GM21360 (cell line): Measurements from ENCODE around the gene HOXC12.

Experiments
- ATAC-seq: cut with Tn5 transposase; IDR thresholded peaks from one replicate; pipeline ENCODE4 v1.9.1; 2021; ENCODE audit warnings: mild to moderate bottlenecking, moderate library complexity; ENCODE audit not compliant: unreplicated experiment

The HOXC12 gene

DNA sequence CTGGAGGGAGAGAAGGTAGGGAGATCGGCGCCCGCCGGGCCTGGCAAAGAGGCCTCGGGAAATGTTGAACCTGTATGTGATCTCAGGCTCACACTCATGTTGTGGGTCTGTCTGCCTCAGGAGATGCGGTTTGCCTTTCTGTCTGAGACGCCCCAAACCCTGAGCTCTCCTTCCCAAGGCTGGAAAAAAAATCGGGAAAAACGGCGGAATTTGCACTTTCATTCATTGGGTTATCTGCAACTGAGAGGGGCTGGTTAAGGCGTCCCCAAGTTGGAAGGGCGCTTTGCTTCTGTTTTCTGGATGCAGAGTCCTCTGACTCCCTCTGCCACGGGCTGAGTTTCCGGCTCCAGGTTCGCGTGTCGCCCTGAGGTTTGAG is 40.3 kb downstream of the HOXC12 start:
- ATAC-seq, result no peak

DNA sequence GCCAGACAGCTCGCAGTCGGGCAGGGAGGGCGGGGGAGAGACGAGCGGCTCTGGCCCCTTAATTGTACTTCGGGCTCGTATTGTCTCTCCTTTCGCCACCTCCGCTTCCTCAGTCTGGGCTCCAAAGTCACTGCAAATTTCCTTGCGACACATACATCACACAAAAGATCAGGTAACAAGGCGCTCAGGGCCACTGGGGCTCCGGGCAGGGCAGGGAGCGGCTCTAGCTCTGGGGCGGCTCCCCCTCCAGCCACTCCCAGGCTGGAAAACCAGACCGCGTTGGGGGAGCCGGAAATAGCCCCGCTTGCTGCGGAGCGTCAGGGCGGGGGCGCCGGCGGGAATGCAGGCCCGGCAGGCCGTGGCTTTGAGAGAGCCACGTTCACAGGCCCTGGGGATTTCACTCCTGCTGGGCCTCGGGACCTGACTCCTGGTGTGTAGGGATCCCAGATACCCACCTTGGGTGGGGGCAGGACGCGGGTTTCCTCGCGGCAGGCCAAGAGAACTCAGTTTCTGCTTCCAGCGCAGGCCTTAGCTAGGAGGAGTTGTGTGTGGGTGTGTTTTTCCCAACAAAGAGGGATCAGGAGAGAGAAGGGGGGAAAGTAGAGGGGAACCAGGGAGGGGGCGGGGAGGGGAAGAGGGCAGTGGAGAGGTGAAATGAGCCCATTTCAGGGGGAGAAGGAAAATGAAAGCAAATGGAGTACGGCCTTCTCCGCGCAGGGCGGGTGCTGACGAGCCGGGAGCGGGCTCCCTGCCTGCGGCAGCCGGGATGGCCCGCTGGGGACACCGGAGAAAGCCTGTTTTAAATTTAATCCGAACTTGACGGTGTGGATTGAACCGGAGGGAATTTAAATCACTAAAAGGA is 40.9 kb downstream of the HOXC12 start:
- no peak for ATAC-seq

DNA sequence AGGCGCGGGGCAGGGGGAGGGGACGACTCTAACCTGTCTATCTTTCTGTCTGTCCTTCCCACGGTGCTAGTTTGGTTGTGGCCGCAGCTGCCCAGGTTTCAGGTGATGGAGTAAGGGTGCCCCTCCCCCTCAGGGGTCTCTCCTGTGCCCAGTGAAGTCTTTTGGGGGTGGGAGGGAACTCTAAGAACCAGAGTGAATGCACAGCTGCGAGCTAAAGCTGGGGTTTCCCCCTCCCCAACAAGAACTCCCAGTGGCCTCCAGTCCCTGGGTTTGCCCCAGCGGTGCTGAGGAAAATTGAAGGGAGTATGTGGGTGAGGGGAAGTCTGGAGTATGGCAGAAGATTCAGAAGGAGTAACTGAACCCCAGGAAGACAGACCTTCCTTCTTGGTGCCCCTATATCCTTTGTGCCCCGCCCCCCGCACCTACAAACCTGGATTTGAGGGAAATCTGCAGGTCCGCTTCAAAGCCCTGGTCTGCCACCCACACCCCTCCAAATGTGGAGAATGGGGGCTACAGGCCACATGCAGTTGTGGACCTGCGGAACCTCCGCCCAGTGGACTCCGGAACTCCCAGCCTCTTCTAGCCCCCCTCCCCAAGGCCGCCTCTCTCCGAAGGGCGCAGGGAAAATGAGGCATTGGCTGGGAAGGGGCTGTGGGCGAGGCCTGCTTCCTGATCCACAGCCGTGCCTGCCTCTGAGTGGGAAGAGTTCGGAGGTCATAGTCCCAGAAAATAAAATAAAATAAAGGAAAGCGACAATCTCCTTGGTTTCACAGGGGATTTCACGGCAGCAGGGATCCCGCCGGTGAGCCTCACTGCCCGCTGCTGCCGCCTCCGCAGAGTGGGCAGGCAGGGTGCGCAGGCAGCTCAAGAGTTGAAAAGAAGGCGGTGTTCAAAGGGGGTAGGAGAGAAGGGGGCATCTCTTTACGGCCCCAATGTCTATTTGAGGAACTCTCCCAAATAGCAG is 41.8 kb downstream of the HOXC12 start:
- no peak for ATAC-seq

DNA sequence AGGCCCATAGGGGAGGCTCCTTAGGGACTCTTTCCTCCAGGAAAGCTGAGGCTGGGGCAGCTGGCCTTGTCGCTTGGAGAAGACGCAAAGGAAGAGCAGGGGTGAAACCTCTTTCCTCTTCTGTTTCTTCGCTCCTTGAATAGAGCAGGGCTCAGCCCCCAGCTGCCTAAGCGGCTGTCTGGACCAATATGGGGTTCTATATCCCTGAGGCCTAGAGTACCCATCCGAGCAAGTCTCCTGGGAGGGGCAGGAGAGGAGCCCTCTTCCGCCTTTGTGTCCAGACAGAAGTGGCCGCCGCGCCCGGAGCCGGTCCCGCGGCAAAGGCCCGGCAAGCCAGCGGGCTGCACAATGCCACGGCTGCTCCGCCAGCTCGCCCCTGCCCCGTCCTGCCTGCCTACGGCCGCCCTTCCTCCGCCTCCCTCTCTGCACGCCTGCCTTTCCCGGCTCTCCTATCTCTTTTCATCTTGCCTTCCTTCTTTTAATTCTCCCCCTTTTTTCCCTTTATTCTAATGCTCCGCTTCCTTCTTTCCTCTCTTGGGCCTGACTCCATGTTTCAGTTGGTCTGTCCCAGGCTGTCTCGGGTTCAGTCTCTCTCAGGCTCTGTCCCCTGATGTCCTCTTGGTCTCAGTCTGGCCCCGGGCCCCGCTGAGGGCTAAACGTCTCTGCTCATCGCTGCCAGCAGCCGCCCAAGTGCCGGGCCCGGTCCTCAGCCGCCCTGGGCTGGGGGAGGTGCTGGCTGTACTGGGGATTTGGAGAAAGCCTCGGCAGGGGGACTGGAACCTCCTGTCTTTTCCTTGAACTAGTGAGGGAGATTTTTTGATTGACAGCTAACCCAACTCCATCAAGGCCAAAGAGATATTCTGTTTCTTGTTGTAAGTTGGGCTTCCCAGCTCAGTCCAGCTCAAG is 42.8 kb downstream of the HOXC12 start:
- no peak for ATAC-seq

DNA sequence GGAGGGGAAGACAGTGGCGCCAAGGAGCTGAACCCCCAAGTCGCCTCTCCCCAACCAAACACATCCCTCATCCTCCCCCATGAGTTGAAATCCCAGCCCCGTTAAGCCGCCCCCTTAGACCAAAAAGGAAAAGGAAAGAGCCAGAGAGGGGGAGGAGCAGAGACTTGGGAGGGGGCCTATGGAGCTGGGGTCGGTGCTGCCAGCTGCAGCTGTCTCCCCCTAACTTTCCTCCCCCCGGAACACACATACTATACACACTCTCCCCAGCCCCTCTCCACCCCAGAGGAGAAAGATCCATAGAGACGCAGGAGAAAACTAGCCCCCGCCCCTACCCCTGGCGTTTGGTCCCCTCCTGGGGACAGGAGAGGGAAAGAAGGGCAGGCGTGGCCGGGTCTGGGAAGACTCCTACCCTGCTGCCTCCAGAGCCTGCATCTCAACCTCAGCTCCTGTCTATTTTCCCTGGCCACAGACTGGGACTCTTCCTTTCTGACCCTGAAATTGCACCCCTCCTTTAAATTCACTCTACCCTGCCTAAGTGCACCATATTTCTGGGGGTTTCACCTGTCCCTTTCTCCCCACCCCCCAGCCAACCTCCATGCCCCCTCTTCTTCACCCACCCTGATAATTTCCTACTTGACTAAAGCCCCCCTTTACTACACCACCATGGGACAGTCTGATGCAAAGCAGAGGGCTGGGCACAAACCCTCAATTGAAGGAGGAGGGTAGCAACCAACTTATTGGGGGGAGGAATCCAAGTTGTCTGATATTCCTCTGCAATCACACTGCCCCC is 43.6 kb downstream of the HOXC12 start:
- no peak for ATAC-seq

DNA sequence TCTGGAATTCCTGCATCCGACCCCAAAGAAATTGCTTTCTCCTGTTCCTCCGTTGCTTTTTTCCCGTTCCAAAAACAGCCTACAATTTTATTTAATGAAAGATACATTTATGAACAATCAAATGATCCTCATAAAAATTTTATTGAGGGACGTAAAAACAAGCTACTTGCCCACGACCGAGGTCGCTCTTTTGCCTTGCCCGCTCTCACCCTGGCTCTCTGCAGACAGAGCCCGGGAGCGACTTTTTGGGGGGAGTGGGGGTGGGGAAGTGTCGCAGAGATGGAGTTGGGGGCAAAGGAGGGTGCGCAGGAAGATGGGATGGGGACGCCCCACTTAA is 44.2 kb downstream of the HOXC12 start:
- ATAC-seq, result no peak

DNA sequence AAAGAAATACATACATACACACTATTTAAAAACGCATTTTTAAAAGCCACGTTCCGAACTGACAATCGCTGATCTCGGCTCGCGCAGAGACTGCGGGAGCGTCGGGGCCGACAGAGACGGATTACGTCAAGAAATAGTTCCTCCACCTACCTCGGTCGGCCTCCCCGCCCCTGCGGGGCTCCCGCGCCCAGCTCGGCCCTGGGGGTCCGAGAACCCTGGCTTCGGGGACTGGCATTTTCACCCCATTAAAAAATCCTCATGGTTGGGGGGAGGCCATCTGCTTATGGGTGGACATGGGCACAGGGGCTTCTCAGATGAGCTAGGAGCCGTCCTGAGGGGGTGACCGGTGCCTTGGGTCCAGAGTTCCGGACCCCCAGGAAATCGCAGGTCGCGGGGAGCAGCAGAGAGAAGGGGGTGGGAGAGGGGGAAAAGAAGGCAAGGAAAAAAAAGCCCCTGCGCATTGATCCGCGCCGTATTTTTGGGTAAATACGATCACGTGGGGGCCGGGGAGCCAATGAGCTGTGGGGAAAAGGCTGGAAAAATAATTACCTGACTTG is 44.9 kb downstream of the HOXC12 start:
- ATAC-seq, result no peak

DNA sequence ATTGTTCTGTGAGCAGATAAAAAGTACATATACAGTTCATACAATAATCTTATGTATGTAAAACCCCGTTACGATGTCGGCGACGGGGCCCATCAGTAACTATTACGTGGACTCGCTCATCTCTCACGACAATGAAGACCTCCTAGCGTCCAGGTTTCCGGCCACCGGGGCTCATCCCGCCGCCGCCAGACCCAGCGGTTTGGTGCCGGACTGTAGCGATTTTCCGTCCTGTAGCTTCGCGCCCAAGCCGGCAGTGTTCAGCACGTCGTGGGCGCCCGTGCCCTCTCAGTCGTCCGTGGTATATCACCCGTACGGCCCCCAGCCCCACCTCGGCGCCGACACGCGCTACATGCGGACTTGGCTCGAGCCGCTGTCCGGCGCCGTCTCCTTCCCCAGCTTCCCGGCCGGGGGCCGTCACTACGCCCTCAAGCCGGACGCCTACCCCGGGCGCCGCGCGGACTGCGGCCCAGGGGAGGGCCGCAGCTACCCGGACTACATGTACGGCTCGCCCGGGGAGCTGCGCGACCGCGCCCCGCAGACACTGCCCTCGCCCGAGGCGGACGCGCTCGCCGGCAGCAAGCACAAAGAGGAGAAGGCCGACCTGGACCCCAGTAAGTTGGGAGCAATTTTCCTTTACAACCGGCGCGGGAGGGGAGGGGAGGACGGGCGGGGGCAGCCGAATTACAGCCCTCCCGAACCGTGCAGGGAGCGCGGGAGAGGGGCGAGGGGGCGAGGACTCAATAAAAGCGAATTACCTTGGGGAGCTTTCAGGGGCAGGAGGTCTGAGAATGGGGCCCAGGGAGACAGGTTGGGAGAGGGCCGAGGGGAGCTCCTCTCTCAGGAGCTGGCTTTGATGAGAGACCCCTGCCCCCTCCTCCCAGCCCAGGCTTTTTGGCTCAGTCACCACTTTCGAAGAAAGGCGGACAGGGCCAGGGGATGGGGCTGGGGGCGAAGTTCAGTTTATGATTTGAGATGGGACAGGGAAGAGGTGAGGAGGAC is 45.7 kb downstream of the HOXC12 start, which contains the start of gene HOXC9:
Gene HOXC9 (plus strand): TSS at position 46 of the 999 bp plus-strand sequence. CDS start 28 bp downstream, at position 74.
- no peak for ATAC-seq

DNA sequence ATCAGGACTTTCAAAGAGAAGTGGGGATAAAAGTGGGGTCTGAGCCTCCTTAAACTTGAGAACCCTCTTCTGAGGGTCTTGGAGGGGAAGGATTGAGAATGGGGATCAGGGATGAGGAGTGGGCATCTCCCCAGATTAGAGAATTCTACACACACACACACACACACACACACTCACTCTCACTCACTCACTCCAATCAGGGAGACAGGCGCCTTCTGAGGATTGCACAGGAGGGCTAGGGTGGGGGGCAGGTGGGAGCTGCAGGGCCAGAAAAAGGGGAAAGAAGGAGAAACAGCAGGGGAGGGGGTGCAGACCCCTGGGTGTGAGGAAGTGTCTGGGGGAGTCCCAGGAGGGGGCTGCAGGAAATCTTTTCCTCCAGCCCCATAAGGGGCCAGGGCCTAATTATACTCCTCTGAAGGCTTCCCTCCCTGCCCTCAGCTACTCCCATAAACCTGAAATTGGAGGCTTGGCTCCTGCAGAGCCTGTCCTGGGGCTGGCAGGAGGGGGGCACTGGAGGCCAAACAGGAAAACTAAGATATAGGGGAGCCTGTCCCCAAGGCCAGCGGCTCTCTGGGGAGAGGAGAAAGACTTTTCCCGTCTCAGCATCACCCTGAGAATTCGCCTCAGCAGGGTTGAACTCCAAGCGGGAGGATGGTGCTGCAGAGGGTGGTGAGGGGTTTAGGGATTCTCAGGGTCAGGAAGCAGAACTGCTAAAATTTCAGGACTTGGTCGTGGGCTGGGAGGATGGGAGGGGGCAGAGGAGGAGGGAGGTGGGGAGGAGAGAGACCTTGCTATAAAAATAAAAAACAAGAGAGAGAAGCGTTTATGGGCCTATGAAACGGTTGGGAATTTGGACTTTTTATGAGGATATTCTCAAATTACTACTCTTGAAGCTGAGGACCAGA is 46.8 kb downstream of the HOXC12 start:
- ATAC-seq, result no peak

DNA sequence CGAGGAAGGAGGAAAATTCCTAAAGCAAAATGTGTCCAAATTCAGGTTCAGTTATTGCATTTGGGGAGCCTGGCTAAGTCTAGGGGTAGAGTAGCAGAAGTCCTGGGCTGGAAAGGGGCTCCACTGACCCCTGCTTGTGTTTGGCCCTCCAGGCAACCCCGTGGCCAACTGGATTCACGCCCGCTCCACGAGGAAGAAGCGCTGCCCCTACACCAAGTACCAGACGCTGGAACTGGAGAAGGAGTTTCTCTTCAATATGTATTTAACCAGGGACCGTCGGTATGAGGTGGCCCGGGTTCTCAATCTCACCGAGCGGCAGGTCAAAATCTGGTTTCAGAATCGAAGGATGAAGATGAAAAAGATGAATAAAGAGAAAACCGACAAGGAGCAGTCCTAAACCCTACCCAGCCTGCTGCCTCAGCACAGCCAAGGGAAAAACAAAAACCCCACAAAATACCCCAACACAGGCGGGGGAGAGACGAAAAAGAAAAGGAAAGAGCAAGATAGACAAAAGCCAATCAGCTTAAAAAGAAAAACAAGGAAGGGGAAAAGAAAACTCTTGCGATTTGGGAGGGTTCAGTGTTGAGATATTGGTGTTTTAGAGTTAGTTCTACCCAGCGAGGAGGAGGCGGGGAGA is 47.7 kb downstream of the HOXC12 start:
- ATAC-seq, result no peak

DNA sequence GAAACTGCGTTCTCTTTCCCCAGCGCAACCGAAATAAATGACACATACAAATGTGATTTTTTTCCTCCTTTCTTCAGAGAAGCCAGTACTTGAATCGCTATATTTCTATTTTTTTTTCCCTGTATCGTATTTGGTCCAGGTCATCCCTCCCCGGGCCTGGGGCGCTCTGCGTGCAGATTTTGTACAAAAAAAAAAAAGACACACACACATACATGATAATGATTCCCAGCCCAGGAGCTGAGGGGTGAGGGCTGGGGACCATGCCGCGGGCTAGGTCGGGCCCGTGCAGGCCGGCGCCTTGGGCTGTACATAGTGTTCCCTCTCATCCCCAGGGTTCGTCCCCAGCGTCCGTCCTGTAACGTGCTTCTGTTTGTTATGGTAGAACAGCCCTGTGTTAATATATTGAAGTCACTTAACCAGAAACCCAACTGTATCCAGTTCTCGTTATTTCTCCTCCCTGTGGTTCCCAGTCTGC is 48.2 kb downstream of the HOXC12 start:
- ATAC-seq, result no peak

DNA sequence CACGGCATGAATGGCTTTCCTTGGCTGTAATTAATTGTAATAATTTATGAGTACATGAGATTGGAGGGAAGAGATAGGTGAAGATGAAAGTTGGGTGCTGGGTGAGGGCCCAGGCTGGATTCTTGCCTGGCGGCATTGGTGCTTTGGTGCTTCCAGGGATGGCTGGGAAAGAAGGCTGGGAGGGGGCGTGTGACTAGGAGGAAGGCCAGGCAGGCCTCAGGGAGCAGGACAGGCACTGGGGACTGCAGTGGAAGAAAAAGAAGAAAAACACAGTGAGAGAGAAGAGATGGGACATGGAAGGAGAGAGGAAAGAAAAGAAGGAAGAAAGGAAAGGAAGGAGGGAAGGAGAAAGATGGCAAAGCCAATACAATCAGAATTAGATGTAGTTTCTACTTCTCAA is 48.9 kb downstream of the HOXC12 start:
- ATAC-seq, result no peak

DNA sequence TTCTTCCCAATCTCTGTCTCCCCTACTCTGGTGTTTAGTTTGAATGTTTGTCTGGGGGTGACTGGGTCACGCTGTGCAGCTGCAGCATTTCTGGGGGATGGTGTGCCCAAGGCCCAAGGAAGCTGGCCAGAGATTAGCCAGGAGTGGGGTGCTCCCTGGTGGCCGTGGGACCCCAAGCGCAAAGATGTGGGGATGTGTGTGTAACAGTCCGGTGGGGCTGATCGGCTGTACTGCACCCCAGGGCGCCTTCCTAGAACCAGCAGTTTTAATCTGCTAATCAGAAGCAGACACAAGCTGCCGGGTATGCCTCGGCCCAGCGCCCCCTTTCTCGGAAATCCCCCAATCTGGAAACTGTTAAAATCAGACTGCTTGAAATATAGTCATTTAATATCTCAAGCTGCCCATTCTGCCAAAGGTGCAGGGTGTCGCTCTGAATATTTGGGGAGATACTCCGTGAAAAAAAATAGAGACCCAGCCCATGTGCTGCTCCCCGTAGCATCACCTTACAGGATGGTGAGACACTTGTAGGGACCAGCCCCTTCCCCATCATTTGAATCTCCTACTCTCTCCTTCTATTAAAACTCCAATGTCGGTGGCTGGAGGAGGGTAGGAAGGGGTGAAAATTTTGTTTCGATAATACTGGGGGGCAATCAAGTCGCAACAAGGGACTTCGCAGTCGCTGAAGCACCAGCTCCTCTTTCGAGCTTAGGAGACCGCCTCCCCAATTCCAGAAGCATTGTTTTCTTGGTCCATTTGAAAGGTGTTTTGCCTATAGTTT is 49.5 kb downstream of the HOXC12 start:
- ATAC-seq, result no peak

DNA sequence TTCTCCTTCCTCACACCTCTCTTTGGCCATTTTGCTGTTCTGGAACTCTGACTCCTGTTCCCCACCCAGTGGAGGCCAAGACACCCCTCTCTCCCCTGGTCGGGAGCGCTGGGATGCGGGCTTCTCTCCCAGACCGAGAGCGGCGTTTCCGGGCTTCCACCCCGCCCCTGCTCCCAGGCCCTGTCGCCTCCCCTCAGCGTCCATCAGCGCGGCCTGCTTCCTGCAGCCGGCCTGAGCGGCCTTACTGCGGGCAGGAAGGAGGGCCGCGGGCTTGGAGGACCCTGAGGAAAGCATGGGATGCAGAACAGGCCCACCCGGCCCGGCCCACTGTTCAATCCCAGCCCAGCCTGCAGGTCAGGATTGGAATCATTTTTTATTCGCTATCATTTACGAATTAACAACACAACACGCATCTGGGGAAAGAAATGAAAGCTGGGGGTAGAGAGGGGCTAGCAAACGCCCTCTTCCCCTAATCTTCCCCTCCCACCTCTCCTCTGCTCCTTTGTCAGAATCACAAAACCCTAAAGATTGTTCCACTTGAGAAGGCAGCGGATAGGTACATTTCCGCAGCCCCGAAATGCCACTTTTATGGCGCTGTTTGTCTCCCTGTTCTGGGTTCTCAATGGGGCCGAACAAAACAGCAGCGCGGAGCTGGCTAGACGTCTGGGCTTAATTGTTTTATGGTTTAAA is 50.3 kb downstream of the HOXC12 start:
- ATAC-seq, result no peak

DNA sequence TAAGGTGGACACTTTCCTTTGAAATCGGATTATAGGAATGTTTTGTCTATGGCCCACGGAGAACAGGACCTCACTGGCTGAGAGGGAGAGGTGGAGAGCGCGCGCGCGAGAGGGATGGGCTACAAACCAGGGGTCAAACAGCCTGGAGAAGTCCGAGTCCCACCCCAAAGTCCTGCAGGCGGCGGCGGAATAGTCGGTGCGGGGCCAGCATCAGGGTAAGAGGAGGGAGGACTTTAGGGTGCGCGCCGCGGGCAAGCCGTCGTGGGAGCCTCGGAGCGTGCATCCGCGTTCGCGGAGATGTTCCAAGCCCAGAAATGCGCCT is 50.8 kb downstream of the HOXC12 start:
- ATAC-seq, result no peak
